GM15510 (cell line): ENCODE results near the gene PRDM1.

Experiments used
- POLR2A ChIP-seq: IDR thresholded peaks from 3 replicates; pipeline ENCODE4 v1.6.1; 2011; ENCODE audit warnings: borderline replicate concordance; ENCODE audit not compliant: insufficient read length; ENCODE audit errors: extremely low read depth

The PRDM1 gene

GRCh38 chr6:106149472-106150069 lies 63.4 kb downstream of the PRDM1 start:
- no peak for TF ChIP-seq POLR2A

- no peak for TF ChIP-seq POLR2A
Measured at GRCh38 chr6:106152952-106153351, 66.8 kb downstream of the PRDM1 start.

DNA sequence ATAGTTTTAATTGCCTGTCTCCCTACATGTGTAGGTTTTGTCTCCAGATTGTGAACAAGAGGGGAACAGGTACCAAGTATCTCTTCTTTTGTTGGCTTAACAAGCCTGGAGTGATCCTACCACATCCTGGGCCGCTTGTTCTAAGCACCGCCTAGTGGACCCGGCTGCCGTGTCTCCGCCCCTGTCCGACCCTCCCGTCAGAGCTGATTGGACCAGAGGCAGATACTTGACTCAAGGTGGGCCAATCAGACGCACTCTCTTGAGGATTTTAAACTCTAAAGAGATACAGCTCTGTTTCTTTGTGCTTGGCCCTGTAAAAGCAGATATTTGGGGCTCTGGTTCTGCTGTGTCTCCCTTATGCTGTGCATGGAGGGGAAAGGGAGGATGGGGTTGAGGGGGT lies 68.2 kb downstream of the PRDM1 start:
- TF ChIP-seq POLR2A = no peak

DNA sequence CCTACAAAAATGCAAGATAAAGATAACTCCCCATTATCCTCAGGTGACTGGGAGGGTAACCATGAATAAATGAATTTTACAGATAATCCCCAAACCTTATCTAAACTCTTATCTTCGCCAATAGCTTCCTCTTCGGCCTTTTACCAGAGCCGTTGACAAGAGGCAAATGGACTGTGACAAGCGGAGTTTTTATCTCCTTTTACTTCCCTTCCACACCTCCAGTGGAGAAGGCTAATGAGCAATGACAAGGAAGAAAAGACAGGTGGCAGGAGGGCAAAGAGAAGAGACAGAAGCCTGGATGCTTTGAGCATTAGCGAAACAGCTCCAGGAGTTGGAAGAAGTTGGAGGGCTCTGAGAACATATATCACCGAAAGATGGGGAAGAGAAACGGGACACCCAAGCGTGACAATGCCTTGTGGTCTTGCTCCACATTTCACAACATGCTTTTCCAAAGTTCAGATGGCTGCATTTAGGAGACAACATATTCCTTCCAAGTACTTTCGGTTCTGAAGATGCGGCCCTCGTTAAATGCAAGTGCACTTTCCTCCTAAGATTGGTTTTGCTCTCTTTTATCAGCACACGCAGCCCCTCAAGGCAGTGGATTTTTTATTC lies 69.2 kb downstream of the PRDM1 start:
- no peak for TF ChIP-seq POLR2A

- no peak for TF ChIP-seq POLR2A
Measured at GRCh38 chr6:106156413-106156812, 70.3 kb downstream of the PRDM1 start.

DNA sequence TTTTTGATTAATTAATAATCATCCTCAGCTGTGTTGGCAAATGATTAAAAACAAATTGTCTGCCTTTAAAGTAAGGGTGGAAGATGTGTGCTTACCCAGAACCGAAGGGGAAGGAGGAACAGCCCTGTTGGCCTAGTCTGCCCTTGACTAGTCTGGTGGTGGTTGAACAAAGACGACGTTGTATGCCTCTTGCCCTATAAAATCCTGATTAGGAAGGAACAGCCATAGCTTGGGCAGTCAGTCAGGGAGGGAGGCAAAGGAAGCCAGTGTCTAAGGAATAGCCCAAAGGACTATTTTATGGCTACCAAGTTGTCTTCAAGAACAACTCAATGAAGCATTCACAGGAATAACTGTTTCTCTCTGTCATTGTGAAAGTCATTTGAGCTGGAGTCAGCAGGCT lies 70.7 kb downstream of the PRDM1 start:
- TF ChIP-seq POLR2A = no peak

- TF ChIP-seq POLR2A = no peak
Measured at GRCh38 chr6:106158816-106159215, 72.7 kb downstream of the PRDM1 start.
